ENCODE results near the gene TLL1. TPM values are rescaled to one million over a fixed set of nuclear protein-coding genes. Genes with fewer than 3 reads are reported as not detected.

TLL1 gene
- total RNA-seq, 1 experiment from 2014 or later = 0.46 TPM

GRCh38 chr4:166066936-166067335 lies 193.9 kb downstream of the TLL1 start:
- Histone ChIP-seq H3K4me2 (no peak overlapping the region), H3K27ac (no peak overlapping the region), H3K9me2 (ENCODE audit: insufficient read depth) (no peaks in the 10 kb centered on the region), H3F3A (ENCODE audit: insufficient read depth, low read depth) (no peaks in the 10 kb centered on the region), H3K4me3 (no peak overlapping the region), H3K36me3 (ENCODE audit: low read depth) (no peaks in the 10 kb centered on the region), H3K9me3 (ENCODE audit: insufficient read depth, low read depth) (no peaks in the 10 kb centered on the region), H2AFZ (no peak overlapping the region), H3K79me2 (ENCODE audit: low read depth) (no peaks in the 10 kb centered on the region), H4K20me1 (ENCODE audit: insufficient read depth) (no peaks in the 10 kb centered on the region), H3K27me3 (ENCODE audit: insufficient read depth, low read depth) (no peaks in the 10 kb centered on the region), H3K4me1 (replicated peaks; ENCODE audit: insufficient read depth) (peaks cover 10% of the 10 kb centered on the region)
- BruUV-seq (replicated peaks) = no TSS peak
- no peak for DNase-seq
- ChIA-PET CTCF (no interaction called here), POLR2A (ENCODE audit: unreplicated experiment) (no interaction called here)
- intact Hi-C loops (cut with micrococcal nuclease; ENCODE audit: unreplicated experiment) = loop anchor here (5.0 kb wide), 1 partner anchor 195 kb away; the partner anchor contains the start of gene TLL1
- no peak for TF ChIP-seq CTCF (conservative IDR thresholded peaks at IDR 0.05)
- TF ChIP-seq EZH2 (IDR thresholded peaks at IDR 0.05; ENCODE audit: low read depth) = no peak

GRCh38 chr4:166067915-166068314 lies 194.9 kb downstream of the TLL1 start:
- Histone ChIP-seq H3K4me1 (replicated peaks; ENCODE audit: insufficient read depth) (peaks cover 10% of the 10 kb centered on the region), H4K20me1 (ENCODE audit: insufficient read depth) (no peaks in the 10 kb centered on the region), H3K79me2 (ENCODE audit: low read depth) (no peaks in the 10 kb centered on the region), H3K4me2 (no peak overlapping the region), H3K4me3 (no peak overlapping the region), H2AFZ (no peak overlapping the region), H3K27ac (no peak overlapping the region), H3K9me3 (ENCODE audit: insufficient read depth, low read depth) (no peaks in the 10 kb centered on the region), H3K9me2 (ENCODE audit: insufficient read depth) (no peaks in the 10 kb centered on the region), H3K27me3 (ENCODE audit: insufficient read depth, low read depth) (no peaks in the 10 kb centered on the region), H3K36me3 (ENCODE audit: low read depth) (no peaks in the 10 kb centered on the region), H3F3A (ENCODE audit: insufficient read depth, low read depth) (no peaks in the 10 kb centered on the region)
- ChIA-PET CTCF (no interaction called here), POLR2A (ENCODE audit: unreplicated experiment) (no interaction called here)
- no TSS peak for BruUV-seq (replicated peaks)
- intact Hi-C loops (cut with micrococcal nuclease; ENCODE audit: unreplicated experiment) = loop anchor here (5.0 kb wide), 1 partner anchor 196 kb away; the partner anchor contains the start of gene TLL1
- no peak for DNase-seq
- TF ChIP-seq EZH2 (IDR thresholded peaks at IDR 0.05; ENCODE audit: low read depth) (no peak), CTCF (conservative IDR thresholded peaks at IDR 0.05) (no peak)

GRCh38 chr4:166073783-166074182 lies 200.7 kb downstream of the TLL1 start:
- no peaks in the 10 kb centered on the region for H3K36me3 ChIP-seq (ENCODE audit: low read depth)
- TF ChIP-seq EZH2 (IDR thresholded peaks at IDR 0.05; ENCODE audit: low read depth) = no peak
- no peak for TF ChIP-seq CTCF (conservative IDR thresholded peaks at IDR 0.05)
- H3K4me1 ChIP-seq (replicated peaks; ENCODE audit: insufficient read depth) = 0 out of 2 replicates have a peak, but pooled peaks cover 6% of the 10 kb centered on the region
- no peak overlapping the region for H2AFZ ChIP-seq
- no peaks in the 10 kb centered on the region for H3K9me3 ChIP-seq (ENCODE audit: insufficient read depth, low read depth)
- CTCF ChIA-PET = no interaction called here
- H3K9me2 ChIP-seq (ENCODE audit: insufficient read depth) = no peaks in the 10 kb centered on the region
- H3F3A ChIP-seq (ENCODE audit: insufficient read depth, low read depth) = no peaks in the 10 kb centered on the region
- no peak overlapping the region for H3K27ac ChIP-seq
- H4K20me1 ChIP-seq (ENCODE audit: insufficient read depth) = no peaks in the 10 kb centered on the region
- no peak overlapping the region for H3K4me3 ChIP-seq
- H3K4me2 ChIP-seq = no peak overlapping the region
- no peaks in the 10 kb centered on the region for H3K79me2 ChIP-seq (ENCODE audit: low read depth)
- intact Hi-C loops (cut with micrococcal nuclease; ENCODE audit: unreplicated experiment) = no loop called here
- DNase-seq = no peak
- POLR2A ChIA-PET (ENCODE audit: unreplicated experiment) = no interaction called here
- no TSS peak for BruUV-seq (replicated peaks)
- H3K27me3 ChIP-seq (ENCODE audit: insufficient read depth, low read depth) = no peaks in the 10 kb centered on the region

Data from PC-9 (cell line).